Karpas-422 (cell line): ENCODE data around the gene SLC22A4. TPM values are rescaled to one million over a fixed set of nuclear protein-coding genes. Genes with fewer than 3 reads are reported as not detected.

ENCODE experiments used
- DNase-seq: peaks from one replicate; pipeline ENCODE4 v3.0.0-alpha.2; 2015
- H2AFZ ChIP-seq: fragments of 200-600 bp; sonication (generic); 2 replicates; pipeline ENCODE4 v1.6.1; 2014; ENCODE audit warnings: antibody characterized with exemption, low read length, mixed read lengths
- H3K27ac ChIP-seq: fragments of 200-600 bp; sonication (generic); 2 replicates; pipeline ENCODE4 v1.5.1; 2014; ENCODE audit warnings: mild to moderate bottlenecking, low read length, moderate library complexity
- H3K27me3 ChIP-seq: fragments of 200-600 bp; sonication (generic); 2 replicates; pipeline ENCODE4 v1.6.1; 2014; ENCODE audit warnings: low read length, mixed read lengths
- H3K36me3 ChIP-seq: fragments of 200-600 bp; sonication (generic); 2 replicates; pipeline ENCODE4 v1.6.1; 2014; ENCODE audit warnings: low read length, mixed read lengths; ENCODE audit not compliant: insufficient read depth
- H3K4me1 ChIP-seq: fragments of 200-600 bp; sonication (generic); 2 replicates; pipeline ENCODE4 v1.6.1; 2014; ENCODE audit warnings: mild to moderate bottlenecking, low read length, mixed read lengths
- H3K4me2 ChIP-seq: fragments of 200-600 bp; sonication (generic); 2 replicates; pipeline ENCODE4 v1.6.1; 2014; ENCODE audit warnings: low read length, low read depth, mild to moderate bottlenecking; ENCODE audit not compliant: poor library complexity, severe bottlenecking
- H3K4me3 ChIP-seq: fragments of 200-600 bp; sonication (generic); 2 replicates; pipeline ENCODE4 v1.5.1; 2014; ENCODE audit warnings: mild to moderate bottlenecking, antibody characterized with exemption, low read length, mixed read lengths
- H3K79me2 ChIP-seq: fragments of 200-600 bp; sonication (generic); 2 replicates; pipeline ENCODE4 v1.6.1; 2014; ENCODE audit warnings: mild to moderate bottlenecking, low read length, mixed read lengths
- H3K9ac ChIP-seq: fragments of 200-600 bp; sonication (generic); 2 replicates; pipeline ENCODE4 v1.6.0; 2014; ENCODE audit warnings: low read length
- H3K9me2 ChIP-seq: fragments of 200-600 bp; sonication (generic), shearing (Covaris generic); replicated peaks from 2 replicates; pipeline ENCODE4 v1.6.0; 2014; ENCODE audit warnings: mild to moderate bottlenecking, low read length, moderate library complexity; ENCODE audit not compliant: insufficient read depth
- H3K9me3 ChIP-seq: fragments of 300-700, 200-600 bp; sonication (generic); 2 replicates; pipeline ENCODE4 v1.6.1; 2014; ENCODE audit warnings: low read length, mixed read lengths
- H4K20me1 ChIP-seq: fragments of 200-600 bp; sonication (generic); 2 replicates; pipeline ENCODE4 v1.6.1; 2014; ENCODE audit warnings: mild to moderate bottlenecking, antibody characterized with exemption, low read length, low read depth; ENCODE audit not compliant: insufficient read depth
- total RNA-seq: library from RNA; depleted of rRNA; stranded (reverse); fragments of >200 nt; shearing (Covaris generic); gene quantifications from 2 replicates; pipeline ENCODE4 v1.2.3, GENCODE V29; 2014; ENCODE audit warnings: low replicate concordance

Gene SLC22A4
- total RNA-seq, 1 experiment from 2014 or later, result 0.52 TPM

DNA sequence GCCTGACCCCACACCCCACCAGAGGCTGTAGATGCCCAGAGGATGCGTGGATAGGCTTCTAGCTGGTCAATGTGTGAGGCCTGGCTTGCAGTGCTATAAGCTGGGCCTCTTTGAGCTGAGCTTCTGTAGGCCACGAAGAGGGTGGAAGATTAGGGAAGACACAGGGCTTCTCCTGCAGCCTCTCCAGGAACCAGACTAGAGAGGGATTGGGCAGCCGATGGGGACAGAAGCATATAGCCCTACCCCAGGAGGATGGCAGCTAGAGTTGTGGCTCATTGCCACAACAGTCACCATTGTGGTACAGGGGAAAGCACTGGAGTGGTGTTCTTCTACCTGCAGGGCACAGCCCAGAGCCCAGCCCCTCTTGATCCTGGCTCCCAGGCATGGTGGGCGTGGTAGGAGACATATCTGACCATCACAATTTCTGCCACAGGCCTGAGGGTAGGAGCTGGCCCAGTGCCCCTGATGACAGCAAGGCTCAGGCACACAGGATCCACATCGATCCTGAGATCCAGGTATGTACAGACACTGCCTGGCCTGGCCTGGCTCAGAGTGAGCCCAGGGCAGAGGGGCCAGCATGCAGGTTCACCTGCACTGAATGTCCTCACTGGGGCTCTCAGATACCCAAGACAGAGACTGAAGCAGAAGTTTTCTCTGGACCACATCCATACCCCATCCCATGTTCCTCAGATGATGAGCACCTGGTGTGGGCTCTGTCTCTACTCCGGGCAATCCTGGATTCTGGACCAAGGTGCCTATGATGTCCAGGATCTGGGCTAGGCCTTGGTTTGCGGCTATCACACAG, 28.0 kb upstream of the SLC22A4 start:
- H2AFZ ChIP-seq, result no peak overlapping the region
- no peak overlapping the region for H3K9ac ChIP-seq
- DNase-seq, result no peak
- no peaks in the 10 kb centered on the region for H3K9me2 ChIP-seq
- H3K9me3 ChIP-seq, result no peaks in the 10 kb centered on the region
- H3K4me2 ChIP-seq, result no peak overlapping the region
- no peak overlapping the region for H3K4me3 ChIP-seq
- H3K4me1 ChIP-seq, result no peaks in the 10 kb centered on the region
- no peaks in the 10 kb centered on the region for H3K36me3 ChIP-seq
- no peaks in the 10 kb centered on the region for H3K27me3 ChIP-seq
- no peaks in the 10 kb centered on the region for H4K20me1 ChIP-seq
- H3K27ac ChIP-seq, result no peak overlapping the region
- H3K79me2 ChIP-seq, result no peaks in the 10 kb centered on the region

DNA sequence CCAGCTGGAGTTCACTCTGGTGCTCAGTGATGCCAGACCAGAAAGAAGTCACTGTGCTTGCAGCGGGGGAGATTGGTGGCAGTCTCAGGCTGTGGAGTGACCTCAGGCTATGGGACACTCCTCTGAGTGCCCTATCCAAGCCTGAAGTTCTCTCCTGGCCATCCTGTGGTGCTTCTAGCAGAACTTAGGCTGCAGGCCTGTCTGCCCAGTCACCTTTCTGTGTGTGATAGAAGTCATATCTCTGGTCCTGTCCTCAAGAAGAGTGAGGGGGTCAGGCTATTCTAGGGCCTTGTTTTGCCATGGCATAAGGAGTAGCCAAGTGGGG, 27.4 kb upstream of the SLC22A4 start:
- Histone ChIP-seq H3K27ac (no peak overlapping the region), H2AFZ (no peak overlapping the region), H4K20me1 (no peaks in the 10 kb centered on the region), H3K79me2 (no peaks in the 10 kb centered on the region), H3K27me3 (no peaks in the 10 kb centered on the region), H3K9me3 (no peaks in the 10 kb centered on the region), H3K9me2 (no peaks in the 10 kb centered on the region), H3K4me2 (no peak overlapping the region), H3K9ac (no peak overlapping the region), H3K4me1 (no peaks in the 10 kb centered on the region), H3K4me3 (no peak overlapping the region), H3K36me3 (no peaks in the 10 kb centered on the region)
- DNase-seq, result no peak

DNA sequence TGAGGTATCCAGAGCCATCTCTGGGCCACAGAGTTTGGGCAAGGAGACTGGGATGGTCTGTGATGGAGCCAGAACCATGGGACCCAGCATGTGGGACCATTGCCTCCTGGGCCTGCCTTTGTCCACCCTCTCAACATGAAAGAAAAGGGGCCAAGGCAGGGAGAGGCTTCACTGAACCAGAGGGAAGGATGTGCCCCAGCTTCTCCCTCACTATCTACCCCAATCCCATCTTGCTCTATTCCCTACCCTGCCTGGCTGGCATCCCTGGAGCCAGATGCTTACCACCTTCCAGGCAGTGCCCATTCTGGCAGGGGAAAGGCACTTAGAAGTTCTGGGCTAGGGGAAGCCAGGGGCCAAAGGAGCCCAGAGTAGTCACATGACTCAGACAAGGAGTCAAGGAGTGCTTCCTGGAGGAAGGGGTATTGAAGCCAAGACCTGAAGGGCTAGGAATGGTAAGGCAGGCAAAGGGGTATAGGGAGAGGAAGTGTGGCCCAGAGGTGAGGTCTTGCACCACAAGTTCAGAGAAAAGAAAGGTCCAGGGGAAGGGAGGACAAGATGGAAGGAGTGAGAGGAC, 26.9 kb upstream of the SLC22A4 start:
- Histone ChIP-seq H3K9ac (no peak overlapping the region), H3K9me3 (no peaks in the 10 kb centered on the region), H2AFZ (no peak overlapping the region), H3K9me2 (no peaks in the 10 kb centered on the region), H3K79me2 (no peaks in the 10 kb centered on the region), H3K4me2 (no peak overlapping the region), H3K36me3 (no peaks in the 10 kb centered on the region), H3K4me1 (no peaks in the 10 kb centered on the region), H3K27ac (no peak overlapping the region), H3K27me3 (no peaks in the 10 kb centered on the region), H4K20me1 (no peaks in the 10 kb centered on the region), H3K4me3 (no peak overlapping the region)
- no peak for DNase-seq

DNA sequence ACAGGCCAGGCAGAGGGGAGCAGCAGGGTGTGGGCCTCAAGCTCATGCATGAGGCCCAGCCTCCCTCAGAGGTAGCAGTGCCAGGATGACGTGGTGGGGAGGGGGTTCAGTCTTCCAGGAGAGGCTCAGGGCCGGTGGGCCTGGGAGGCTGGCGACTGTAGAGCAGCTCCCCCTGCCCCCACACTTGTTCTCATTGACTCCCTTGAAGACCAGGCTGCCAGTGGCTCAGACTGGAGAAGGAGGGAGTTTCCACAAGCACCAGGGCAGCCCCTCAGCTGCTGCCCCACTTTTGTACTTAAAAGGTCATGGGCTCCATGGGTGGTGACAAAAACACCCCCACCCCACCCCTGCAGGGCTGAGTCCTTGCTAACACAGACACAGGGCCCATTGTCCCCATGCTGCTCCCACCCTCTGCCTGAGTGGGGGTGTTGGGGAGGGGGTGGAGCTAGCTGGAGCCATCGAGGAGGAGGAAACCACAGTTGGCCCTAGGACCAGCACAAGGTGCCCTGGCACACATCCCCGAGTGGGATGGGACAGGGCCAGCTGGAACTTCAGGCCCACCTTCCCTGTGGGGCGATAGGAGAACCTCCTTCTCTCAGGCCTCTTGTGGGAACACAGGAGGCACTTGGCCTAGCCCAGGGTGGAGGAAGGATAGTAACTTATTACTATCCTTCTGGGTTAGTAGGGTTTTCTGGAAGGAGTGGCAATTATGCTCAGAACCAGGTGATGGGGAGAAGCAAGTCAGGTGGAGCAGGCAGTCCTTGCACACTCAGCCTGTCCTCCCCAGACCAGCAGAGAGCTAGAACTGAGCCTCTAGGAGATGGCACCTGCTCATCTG, 26.0 kb upstream of the SLC22A4 start:
- Histone ChIP-seq H2AFZ (no peak overlapping the region), H3K4me2 (no peak overlapping the region)

DNA sequence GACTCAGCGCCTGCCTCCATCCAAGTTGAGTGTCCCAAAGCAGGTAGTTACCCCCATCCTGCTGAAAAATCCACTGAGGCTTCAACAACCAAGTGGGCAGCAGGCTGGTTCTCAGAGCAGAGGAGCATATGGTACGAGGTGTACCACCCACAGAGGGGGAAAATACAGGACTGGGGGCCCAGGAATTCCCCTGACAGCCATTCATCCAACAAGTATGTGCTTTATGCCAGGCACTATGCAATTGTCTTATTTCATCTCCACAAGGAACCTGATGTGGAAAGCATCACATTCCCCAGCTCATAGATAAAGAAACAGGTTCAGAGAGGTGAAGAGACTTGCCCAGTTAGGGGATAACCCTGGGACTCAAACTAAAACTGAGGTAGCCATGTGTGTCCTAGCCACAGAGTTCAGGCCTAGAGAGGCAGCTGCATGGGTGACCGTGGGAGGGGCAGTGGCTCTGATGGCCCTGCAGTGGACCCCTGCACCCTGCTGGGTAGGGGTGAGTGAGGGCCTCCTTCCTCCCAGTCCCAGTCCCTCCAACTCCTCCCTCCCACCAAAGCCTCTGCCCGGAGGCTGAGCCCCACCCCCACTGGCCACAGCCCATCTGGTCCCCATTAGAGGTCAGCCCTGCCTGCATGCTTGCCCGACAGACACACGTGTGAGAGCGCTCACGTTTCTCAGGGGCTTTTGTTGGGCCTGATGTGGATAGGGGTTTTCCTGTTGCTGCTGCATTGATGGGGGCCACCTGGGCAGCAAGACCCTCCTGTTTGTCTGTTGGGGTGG, 25.2 kb upstream of the SLC22A4 start:
- no peaks in the 10 kb centered on the region for H3K79me2 ChIP-seq
- H3K9ac ChIP-seq, result no peak overlapping the region
- no peaks in the 10 kb centered on the region for H3K27me3 ChIP-seq
- no peaks in the 10 kb centered on the region for H3K4me1 ChIP-seq
- H3K4me3 ChIP-seq, result no peak overlapping the region
- no peaks in the 10 kb centered on the region for H3K36me3 ChIP-seq
- H4K20me1 ChIP-seq, result no peaks in the 10 kb centered on the region
- H2AFZ ChIP-seq, result no peak overlapping the region
- no peak overlapping the region for H3K4me2 ChIP-seq
- no peak overlapping the region for H3K27ac ChIP-seq
- DNase-seq, result no peak
- no peaks in the 10 kb centered on the region for H3K9me3 ChIP-seq
- no peaks in the 10 kb centered on the region for H3K9me2 ChIP-seq

More for the DNA sequence above, 26.0 kb upstream of the SLC22A4 start:
- Histone ChIP-seq H3K79me2 (no peaks in the 10 kb centered on the region), H3K27me3 (no peaks in the 10 kb centered on the region), H3K36me3 (no peaks in the 10 kb centered on the region), H3K9me2 (no peaks in the 10 kb centered on the region), H3K4me3 (no peak overlapping the region), H3K9ac (no peak overlapping the region), H3K9me3 (no peaks in the 10 kb centered on the region), H3K27ac (no peak overlapping the region), H4K20me1 (no peaks in the 10 kb centered on the region), H3K4me1 (no peaks in the 10 kb centered on the region)
- no peak for DNase-seq

DNA sequence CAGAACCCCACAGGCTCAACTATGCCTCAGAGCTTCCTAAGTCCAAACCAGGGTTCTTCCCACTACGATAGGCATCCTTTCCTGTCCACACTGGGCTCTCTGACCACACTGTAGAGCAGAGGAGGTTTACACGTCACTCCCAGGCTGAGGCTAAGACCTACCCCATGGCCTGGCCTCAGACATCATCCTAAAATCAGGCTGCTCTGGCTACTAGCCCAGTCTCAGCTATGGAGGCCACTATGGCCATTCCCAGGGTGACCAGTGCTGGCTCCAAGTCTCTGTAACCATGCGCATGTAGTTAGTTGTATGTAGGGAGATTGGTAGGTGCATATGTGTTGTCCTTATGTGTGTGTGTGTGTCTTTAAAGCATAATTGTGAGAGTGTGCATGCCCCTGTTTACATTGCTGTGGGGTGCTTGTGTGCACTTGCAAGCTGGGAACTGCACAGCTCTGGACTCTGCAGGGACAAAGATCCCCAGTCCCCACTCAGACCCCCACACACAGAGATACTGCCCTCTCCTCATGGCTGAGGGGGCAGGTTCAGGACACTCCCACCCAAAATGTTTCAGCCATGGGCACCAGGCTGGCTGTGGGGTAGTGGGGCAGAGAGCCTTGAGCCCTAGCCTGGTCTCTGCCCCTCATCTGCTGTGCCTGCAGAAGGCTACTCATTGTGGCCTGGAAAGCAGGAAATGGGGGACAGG, 24.4 kb upstream of the SLC22A4 start:
- no peaks in the 10 kb centered on the region for H3K79me2 ChIP-seq
- no peak overlapping the region for H3K4me2 ChIP-seq
- no peak for DNase-seq
- H3K4me1 ChIP-seq, result no peaks in the 10 kb centered on the region
- H2AFZ ChIP-seq, result no peak overlapping the region
- no peak overlapping the region for H3K9ac ChIP-seq
- no peak overlapping the region for H3K27ac ChIP-seq
- H3K4me3 ChIP-seq, result no peak overlapping the region
- no peaks in the 10 kb centered on the region for H4K20me1 ChIP-seq
- H3K27me3 ChIP-seq, result no peaks in the 10 kb centered on the region
- H3K9me2 ChIP-seq, result no peaks in the 10 kb centered on the region
- H3K36me3 ChIP-seq, result no peaks in the 10 kb centered on the region
- H3K9me3 ChIP-seq, result no peaks in the 10 kb centered on the region

DNA sequence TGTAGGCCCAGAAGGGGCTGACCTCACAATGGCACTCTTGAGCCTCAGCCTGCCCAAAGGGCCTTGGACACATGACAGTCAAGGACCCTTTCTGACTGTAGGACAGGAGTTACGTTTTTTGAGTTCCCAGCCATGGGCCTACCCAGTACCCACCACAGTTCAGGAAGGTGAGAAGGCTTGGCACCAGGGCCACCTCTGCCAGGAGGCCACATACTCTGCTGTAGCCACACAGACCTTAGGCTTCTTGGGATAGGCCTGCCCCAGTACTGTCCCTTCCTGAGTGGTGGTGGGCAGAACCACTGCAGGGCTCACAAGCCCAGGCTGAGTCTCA, 23.9 kb upstream of the SLC22A4 start:
- no peaks in the 10 kb centered on the region for H3K4me1 ChIP-seq
- no peaks in the 10 kb centered on the region for H3K27me3 ChIP-seq
- no peak overlapping the region for H3K4me2 ChIP-seq
- H3K9ac ChIP-seq, result no peak overlapping the region
- no peak overlapping the region for H2AFZ ChIP-seq
- no peaks in the 10 kb centered on the region for H3K9me3 ChIP-seq
- H3K9me2 ChIP-seq, result no peaks in the 10 kb centered on the region
- H3K4me3 ChIP-seq, result no peak overlapping the region
- DNase-seq, result no peak
- no peaks in the 10 kb centered on the region for H4K20me1 ChIP-seq
- H3K79me2 ChIP-seq, result no peaks in the 10 kb centered on the region
- H3K36me3 ChIP-seq, result no peaks in the 10 kb centered on the region
- H3K27ac ChIP-seq, result no peak overlapping the region
